Thyroid gland (tissue), 4 donors: ENCODE measurements around the gene RND2.
"Not testable (repeated sequence)": the region's sequence is repeated elsewhere in the genome, so short reads cannot be mapped to it uniquely, and the experiment has no call there.

Source experiments
- CTCF ChIP-seq, 6 experiments: fragments of 200-600 bp in 3 of 6; fragments of 450-650 bp in 3 of 6; sonication (generic) in 3 of 6; IDR thresholded peaks; one replicate each; pipeline ENCODE4 v1.5.1; 2016 to 2019; ENCODE audit warnings: antibody characterized with exemption in 6 of 6, mild to moderate bottlenecking in 2 of 6, inconsistent platforms in 1 of 6, moderate library complexity in 1 of 6
- POLR2A ChIP-seq, 2 donors: fragments of 450-650 bp; IDR thresholded peaks; one replicate each; pipeline ENCODE4 v1.6.1; 2017; ENCODE audit warnings: antibody characterized with exemption in 2 of 2, mild to moderate bottlenecking in 2 of 2, moderate library complexity in 1 of 2

GRCh38 chr17:42993913-42994312 is 31.1 kb upstream of the RND2 start:
- not testable (repeated sequence) for TF ChIP-seq CTCF, POLR2A (IDR thresholded peaks at IDR 0.05)
